NCI-H187 (cell line): ENCODE measurements around the gene PIK3R2.
"Not testable (repeated sequence)": the region's sequence is repeated elsewhere in the genome, so short reads cannot be mapped to it uniquely, and the experiment has no call there.

Source experiments
- DNase-seq, 2 experiments: peaks; one replicate each; lab custom pipeline; 2025; lab: John Stamatoyannopoulos, UW

The PIK3R2 gene

DNA sequence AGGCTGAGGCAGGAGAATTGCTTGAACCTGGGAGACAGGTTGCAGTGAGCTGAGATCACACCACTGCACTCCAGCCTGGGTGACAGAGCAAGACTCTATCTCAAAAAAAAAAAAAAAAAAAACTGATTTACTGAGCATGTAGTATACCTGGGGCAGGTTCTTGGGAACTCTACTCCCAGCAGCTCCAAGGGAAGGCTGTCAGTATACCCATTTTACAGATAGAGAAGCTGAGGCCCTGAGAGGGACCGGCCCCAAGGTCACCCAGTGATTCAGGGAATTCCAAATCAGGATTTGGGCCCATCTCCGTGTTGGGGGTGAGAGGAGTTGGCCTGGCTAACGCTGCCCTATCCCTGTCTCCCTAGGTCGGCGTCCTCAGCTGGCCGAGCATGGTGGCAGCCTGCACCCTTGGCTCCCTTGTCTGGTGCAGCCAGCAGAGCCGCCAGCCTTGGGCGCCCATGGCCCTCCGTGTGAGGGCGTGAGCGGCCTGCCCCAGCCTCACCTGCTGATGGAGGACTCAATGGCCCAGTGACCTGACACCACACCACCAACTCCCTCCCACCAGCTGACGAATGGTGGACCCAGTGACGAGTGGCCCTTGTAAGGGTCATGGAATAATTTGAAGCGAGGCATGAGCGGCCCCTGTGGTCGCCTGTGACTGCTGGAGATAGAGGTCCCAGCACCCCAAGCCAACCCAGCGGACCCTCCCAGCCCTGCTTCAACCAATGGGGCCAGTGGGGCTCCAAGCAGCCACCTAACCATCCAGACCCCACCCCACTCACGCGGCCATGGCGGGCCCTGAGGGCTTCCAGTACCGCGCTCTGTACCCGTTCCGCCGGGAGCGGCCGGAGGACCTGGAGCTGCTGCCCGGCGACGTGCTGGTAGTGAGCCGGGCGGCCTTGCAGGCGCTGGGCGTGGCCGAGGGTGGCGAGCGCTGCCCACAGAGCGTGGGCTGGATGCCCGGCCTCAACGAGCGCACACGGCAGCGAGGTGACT is 2.4 kb downstream of the PIK3R2 start:
- no peak for DNase-seq

GRCh38 chr19:18156268-18156667 is 3.3 kb downstream of the PIK3R2 start:
- no peak for DNase-seq

GRCh38 chr19:18156841-18157464 is 4.0 kb downstream of the PIK3R2 start:
- no peak for DNase-seq

DNA sequence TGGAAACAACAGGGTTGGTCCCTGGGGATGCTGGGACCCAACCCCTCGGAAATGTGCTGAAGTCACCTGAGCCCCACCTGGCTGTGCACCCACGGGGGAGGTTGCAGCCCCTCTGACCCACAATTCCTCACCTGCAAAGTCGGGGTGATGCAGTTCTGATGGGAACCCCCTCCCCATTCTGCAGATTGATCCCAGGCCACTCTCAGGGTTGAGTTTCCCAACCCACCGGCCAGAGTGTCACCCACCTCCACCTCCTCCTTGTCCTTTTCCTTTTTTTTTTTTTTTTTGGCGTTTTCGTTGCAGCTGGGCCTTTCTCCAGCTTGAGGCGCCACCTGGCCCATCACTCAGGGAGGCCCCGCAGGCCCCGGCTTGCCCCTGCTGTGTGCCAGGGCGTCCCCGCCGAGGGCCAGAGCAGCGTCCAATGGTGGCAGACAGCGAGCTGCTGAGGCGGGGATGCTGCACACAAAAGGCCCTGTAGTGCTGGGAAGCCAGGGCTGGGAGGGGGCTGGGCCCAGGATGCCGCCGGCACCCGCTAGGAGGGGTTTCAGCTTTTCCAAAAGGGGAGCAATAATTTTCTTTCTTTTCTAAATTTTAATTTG is 4.6 kb downstream of the PIK3R2 start:
- peak in 1 of 2 experiments; percentile 22 for DNase-seq

DNA sequence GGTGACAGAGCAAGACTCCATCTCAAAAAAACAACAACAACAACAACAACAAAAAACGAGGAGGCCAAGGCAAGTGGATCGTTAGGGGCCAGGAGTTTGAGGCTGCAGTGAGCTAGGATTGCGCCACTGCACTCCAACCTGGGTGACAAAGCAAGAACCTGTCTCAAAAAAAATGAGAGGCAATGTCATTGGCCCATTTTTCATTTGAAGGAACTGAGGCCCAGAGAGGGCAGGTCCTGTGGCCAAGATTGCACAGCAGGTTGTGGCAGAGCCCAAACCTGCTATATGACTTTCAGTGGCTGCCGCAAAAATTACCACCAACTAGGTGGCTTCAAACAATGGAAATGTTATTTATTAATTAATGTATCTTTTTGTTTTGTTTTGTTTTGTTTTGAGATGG is 5.5 kb downstream of the PIK3R2 start:
- no peak for DNase-seq

- DNase-seq, result not testable (repeated sequence)
Observed at GRCh38 chr19:18159059-18159616, 6.2 kb downstream of the PIK3R2 start.

- no peak for DNase-seq
Observed at GRCh38 chr19:18159810-18160209, 6.8 kb downstream of the PIK3R2 start.

DNA sequence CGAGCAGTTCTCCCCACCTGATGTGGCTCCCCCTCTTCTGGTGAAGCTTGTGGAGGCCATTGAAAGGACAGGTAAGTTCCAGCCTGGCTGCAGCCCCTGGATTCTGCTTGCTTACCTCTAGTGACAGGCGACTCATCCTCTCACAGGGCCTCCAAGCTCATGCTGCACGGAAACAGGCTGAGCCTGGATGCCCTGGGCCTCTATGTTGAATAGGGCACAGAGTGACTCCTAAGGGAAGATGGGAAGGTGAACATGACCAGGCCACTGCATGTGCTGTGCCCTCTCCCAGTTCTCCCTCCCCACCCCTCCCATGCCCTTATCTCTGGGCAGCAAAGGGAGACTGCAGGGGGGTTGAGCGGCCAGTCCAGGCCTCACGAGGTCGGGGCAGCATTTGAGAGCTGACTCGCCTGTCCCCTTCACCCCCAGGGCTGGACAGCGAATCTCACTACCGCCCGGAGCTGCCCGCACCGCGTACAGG is 7.6 kb downstream of the PIK3R2 start:
- no peak for DNase-seq

DNA sequence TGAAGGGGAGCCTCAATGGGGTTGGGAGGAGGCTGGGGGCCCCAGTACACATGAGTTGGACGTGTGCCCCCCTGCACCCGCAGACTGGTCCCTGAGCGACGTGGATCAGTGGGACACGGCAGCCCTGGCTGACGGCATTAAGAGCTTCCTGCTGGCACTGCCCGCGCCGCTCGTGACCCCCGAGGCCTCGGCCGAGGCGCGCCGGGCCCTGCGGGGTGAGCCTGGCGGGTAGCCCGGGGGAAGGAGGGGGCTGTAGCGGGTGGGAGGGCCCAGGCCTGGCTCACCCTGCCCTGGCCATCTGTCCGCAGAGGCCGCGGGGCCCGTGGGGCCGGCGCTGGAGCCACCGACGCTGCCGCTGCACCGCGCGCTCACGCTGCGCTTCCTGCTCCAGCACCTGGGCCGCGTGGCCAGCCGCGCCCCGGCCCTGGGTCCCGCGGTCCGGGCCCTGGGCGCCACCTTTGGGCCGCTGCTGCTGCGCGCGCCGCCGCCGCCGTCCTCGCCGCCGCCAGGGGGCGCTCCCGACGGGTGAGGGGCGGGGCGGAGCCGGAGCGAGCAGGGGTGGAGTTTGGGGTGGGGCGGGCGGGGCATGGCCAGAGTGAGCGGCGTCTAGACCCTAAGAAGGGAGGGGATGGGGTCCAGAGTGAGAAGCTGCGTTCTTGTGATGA is 8.1 kb downstream of the PIK3R2 start:
- peak in 1 of 2 experiments; percentile 15 for DNase-seq

- no peak for DNase-seq
Observed at GRCh38 chr19:18161636-18162002, 8.7 kb downstream of the PIK3R2 start.

- no peak for DNase-seq
Observed at GRCh38 chr19:18164072-18164471, 11.1 kb downstream of the PIK3R2 start.

- no peak for DNase-seq
Observed at GRCh38 chr19:18165794-18166544, 13.0 kb downstream of the PIK3R2 start.

DNA sequence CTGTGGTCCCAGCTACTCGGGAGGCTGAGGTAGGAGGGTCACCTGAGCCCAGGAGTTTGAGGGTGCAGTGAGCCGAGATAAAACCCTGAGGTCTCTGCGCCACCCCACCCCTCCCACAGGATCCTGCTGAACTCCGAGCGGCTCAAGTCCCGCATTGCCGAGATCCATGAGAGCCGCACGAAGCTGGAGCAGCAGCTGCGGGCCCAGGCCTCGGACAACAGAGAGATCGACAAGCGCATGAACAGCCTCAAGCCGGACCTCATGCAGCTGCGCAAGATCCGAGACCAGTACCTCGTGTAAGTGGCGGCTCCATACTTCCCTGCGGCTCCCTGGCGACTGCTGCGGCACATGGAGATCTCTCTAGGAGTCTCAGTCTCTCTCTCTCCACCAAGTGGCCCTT is 14.0 kb downstream of the PIK3R2 start:
- no peak for DNase-seq

GRCh38 chr19:18167975-18168645 is 15.1 kb downstream of the PIK3R2 start:
- DNase-seq, result no peak

DNA sequence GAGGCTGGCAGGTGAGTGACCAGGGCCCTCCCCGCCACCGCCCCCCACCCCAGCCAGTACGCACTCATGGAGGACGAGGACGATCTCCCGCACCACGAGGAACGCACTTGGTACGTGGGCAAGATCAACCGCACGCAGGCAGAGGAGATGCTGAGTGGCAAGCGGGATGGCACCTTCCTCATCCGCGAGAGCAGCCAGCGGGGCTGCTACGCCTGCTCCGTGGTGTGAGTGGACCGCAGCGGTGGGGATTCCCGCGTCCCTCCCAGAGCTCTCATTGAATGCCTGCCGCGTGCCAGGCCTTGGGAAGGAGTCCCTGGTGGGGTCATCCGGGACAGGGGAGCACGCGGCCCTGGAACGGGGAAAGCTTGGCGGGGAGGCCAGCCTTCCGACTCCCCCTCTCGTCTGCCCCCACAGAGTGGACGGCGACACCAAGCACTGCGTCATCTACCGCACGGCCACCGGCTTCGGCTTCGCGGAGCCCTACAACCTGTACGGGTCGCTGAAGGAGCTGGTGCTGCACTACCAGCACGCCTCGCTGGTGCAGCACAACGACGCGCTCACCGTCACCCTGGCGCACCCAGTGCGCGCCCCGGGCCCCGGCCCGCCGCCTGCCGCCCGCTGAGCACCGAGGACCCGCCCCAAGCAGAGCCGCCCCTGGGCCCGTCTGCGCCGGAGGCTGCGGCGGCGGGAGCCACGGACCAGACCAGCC is 15.9 kb downstream of the PIK3R2 start:
- DNase-seq, result no peak

DNA sequence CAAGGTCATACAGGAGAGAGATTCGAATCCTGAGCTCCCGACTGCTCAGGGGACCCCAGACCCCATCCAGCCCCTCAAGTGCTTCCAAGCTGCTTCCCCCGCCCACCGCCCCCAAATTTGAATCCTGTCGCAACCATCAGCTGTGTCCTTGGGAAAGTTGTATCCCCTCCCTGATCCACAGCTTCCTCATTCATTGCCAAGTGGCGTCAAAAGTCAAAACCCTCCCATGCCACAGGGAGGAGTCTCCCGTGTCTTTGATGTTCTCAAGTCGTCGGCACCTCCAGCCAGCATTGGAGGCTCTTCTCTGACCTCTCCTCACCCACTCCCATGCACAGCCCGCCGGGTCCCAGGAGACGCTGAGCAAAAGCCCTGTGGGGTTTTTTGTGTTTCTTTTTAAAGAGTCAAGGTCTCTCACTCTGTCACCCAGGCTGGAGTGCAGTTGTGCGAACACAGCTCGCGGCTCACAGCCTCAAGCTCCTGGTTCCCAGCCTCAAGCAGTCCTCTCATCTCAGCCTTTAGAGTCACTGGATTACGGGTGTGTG is 17.8 kb downstream of the PIK3R2 start:
- DNase-seq, result no peak

DNA sequence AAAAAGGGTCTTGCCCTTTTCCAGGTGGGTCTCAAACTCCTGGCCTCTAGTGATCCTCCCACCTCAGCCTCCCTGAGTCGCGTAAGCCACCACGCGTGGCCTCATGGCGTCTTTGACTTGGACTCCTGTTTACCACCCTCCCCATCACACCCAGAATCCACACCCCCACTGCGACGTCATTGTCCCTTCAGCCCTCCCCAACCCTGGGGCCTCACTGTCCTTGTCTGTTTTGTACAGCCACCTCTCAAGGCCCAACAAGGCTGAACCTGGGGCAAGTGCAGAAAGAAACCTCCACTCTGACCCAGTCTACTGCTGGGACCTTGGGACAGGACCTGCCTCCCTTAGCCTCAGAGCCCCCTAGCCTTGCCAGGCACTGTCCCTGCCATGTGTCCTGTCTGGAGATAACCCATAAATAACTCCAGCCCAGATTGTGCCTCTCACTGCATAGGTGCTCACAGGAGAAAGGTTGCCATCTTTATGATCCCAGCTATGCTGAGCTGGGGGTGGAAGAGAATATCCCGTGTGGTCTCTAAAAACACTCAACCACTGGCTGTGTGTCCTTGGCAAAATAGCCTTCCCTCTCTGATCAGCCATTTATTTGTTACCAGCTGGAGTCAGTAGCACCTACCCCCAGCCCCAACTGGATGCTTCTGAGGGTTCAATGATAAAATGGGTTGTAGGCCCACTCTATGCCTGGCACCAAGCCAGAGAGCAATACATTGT is 18.8 kb downstream of the PIK3R2 start:
- no peak for DNase-seq

DNA sequence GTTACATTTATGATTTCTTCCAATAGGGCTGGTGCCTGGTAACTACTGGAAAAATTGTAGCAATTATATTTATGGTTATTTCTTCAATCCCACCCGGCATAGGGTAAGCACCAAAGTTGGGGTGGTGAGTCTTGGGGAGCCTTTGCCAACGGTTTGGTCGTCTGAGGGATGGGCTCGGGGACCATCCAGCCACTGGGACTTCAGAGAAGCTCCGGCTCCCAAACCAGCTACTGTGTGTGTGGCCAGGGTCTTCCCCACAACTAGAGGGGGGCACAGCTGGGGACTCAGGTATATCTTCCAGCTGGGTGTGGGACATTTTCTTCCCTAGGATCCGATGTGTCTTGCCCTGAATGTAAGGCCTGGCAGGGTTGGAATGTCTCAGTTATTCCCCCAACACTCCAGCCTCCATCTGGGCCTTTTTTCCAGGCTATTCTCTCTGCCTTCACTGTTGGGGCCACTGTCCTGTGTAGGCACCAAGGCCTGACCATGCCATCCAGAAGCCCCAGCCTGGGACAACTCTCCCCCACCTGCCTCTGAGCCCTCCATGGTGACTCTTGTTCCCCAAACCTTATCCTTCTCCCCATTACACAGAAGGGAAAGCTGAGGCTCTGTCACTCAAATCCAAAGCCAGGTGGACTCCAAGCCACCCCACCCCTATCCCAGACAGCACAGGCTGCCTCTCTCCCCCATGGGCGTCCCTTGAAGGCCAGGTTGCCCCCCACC is 19.5 kb downstream of the PIK3R2 start:
- no peak for DNase-seq
